ENCODE data around the gene SLCO3A1. TPM values are rescaled to one million over a fixed set of nuclear protein-coding genes. Genes with fewer than 3 reads are reported as not detected.

The SLCO3A1 gene
- total RNA-seq, 1 donor from 2014 or later = 0.90 TPM

DNA sequence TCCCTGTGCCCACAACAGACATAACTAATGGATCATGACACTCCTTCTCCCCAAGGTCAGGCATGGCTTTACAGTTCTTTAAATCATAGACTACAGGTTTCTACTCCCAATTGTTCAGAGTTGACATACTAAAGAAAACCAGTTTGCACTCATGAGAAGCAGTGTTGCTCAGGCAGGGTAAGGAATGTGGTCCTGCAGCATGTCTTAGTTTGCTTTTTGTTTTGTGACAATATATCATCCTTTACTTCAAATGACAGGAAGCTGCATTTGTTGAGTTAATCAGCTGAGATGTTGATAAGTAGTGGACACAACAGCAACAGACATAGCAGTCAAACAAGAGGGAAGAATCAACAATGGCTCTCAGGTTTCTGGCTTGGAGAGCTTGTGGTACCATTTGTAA lies 267.5 kb downstream of the SLCO3A1 start:
- no peak for DNase-seq (ENCODE audit: low read depth in 2 of 2)

GRCh38 chr15:92122259-92122658 lies 268.8 kb downstream of the SLCO3A1 start:
- DNase-seq (ENCODE audit: low read depth in 2 of 2) = no peak

- DNase-seq (ENCODE audit: low read depth in 2 of 2) = no peak
Measured at GRCh38 chr15:92123962-92124656, 270.6 kb downstream of the SLCO3A1 start.

- no peak for DNase-seq (ENCODE audit: low read depth in 2 of 2)
Measured at GRCh38 chr15:92124657-92125010, 271.1 kb downstream of the SLCO3A1 start.

DNA sequence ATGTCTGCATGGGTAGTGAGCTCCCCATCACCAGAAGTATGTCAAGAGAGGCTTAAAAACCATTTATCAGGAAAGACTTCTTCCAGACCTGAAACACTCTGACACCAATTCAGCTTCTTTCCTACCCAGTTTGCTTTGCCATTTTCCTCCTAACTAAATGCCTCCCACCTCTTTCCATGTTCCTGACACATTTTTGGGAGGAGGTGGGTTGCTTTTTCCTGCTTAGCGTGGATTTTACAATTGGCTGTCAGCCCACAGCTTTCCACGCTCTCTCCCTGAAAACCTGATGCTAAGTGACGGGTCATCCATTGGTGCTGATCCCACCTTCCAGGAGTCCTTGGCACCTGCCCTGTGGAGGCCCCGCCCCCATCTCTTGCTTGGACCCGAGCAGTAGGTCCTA lies 275.3 kb downstream of the SLCO3A1 start:
- no peak for DNase-seq (ENCODE audit: low read depth in 2 of 2)

GRCh38 chr15:92130244-92130643 lies 276.7 kb downstream of the SLCO3A1 start:
- no peak for DNase-seq (ENCODE audit: low read depth in 2 of 2)

DNA sequence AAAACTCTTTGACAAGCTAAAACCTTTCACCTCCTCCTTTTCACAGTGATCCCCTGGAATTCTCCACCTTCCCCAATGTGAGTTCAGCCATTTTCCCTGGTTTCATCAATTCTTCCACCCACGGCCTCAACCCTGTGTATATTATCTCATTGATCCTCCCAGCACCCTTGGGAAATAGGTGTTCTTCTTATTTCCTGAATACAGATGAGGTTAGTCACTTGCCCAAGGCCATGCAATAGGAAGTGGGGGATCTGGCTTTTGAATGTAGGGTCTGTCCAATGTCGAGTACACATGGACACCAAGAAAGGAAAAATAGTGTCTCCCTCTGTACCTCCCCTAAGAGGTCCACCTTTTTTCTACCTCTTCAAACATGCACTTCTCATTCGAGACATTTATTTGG lies 277.4 kb downstream of the SLCO3A1 start:
- DNase-seq (ENCODE audit: low read depth in 2 of 2) = no peak

DNA sequence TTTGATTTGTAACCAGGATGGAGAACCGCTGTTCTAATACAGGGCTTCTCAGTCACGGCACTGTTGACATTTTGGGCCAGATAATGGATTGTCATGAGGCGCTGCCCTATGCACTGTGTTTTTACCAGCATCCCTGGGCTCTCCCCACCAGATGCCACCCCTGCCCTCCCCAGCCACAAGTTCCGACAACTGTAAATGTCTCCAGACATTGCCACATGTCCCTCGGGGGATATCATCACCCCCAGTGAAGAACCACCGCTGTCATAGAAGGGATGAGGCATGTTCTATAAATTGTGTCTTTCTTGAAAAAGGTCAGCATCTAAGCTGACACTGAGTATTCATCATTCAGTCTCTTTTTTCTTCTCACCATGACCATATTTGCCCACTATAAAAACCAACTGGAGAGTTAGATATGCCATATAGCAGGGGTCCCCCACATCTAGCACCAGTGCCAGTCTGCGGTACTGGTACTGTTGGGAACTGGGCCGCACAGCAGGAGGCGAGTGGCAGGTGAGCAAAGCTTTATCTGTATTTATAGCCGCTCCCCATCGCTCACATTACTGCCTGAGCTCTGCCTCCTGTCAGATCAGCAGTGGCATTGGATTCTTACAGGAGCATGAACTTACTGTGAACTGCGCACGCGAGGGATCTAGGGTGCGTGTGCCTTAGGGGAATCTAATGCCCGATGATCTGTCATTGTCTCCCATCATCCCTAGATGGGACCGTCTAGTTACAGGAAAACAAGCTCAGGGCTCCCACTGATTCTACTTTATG lies 279.7 kb downstream of the SLCO3A1 start:
- no peak for DNase-seq (ENCODE audit: low read depth in 2 of 2)

- DNase-seq (ENCODE audit: low read depth in 2 of 2) = no peak
Measured at GRCh38 chr15:92140796-92141195, 287.3 kb downstream of the SLCO3A1 start.

GRCh38 chr15:92141607-92142006 lies 288.1 kb downstream of the SLCO3A1 start:
- DNase-seq (ENCODE audit: low read depth in 2 of 2) = no peak

- DNase-seq (ENCODE audit: low read depth in 2 of 2) = no peak
Measured at GRCh38 chr15:92142242-92143232, 289.0 kb downstream of the SLCO3A1 start.

DNA sequence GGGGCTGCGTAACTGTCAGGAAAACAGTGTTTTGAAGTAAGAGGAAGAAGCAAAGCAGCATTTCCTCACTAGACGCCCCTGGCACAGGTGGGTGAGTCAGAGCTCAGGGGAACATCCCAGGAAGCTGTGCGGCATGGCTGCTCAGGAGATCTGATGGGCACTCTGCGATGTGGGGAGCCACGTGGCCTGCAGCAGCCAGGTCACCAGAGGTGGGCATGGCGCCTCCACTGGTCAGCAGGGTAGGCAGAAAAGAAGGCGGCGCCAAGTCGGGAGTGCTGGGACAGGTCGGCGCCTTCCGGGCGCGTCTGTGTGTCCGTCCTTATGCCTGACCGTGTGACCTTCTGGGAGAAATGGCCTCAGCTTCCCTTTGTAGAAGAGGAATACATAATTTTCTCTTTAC lies 290.3 kb downstream of the SLCO3A1 start:
- DNase-seq (ENCODE audit: low read depth in 2 of 2) = no peak

GRCh38 chr15:92146511-92147150 lies 293.1 kb downstream of the SLCO3A1 start:
- no peak for DNase-seq (ENCODE audit: low read depth in 2 of 2)

DNA sequence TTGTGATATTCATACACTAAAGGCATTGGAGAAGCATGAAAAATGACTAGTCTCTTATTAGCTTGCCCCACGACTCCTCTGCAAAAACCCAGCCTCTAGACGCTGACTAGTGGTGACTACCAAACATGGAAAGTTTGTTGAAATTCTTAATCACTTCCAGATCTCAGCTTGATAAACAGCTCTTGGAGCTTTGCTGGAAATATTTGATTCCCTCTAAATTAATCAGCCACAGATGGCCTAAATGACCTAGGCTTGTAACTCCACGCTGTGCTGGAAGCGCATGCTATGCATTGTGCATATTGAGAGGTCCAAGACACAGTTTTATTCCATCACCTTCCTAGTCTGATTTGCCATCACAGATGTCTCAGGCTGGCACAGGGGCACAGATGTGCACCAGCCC lies 295.5 kb downstream of the SLCO3A1 start:
- no peak for DNase-seq (ENCODE audit: low read depth in 2 of 2)

DNA sequence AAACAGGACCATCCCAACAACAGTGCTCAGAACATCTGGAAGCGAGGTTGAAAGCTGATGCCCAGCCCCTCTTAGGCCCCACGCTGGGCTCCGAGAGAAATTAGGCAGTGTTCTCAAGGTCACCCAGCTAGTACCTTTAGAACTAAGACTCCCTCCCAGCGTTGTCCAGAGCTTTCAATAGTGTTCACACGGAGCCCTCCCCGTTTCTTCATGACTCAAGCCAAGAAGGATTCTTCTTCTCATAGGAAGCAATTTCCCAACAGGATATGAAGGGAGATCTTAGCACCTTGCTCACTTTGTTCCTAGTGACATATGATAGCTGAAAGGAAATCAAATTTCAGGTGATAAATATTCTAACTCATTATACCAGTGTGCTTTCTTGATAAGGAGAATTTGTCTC lies 296.0 kb downstream of the SLCO3A1 start:
- no peak for DNase-seq (ENCODE audit: low read depth in 2 of 2)

GRCh38 chr15:92151168-92151567 lies 297.7 kb downstream of the SLCO3A1 start:
- no peak for DNase-seq (ENCODE audit: low read depth in 2 of 2)

GRCh38 chr15:92151741-92152140 lies 298.2 kb downstream of the SLCO3A1 start:
- DNase-seq (ENCODE audit: low read depth in 2 of 2) = no peak

GRCh38 chr15:92152983-92153382 lies 299.5 kb downstream of the SLCO3A1 start:
- DNase-seq (ENCODE audit: low read depth in 2 of 2) = no peak

- no peak for DNase-seq (ENCODE audit: low read depth in 2 of 2)
Measured at GRCh38 chr15:92153620-92154019, 300.1 kb downstream of the SLCO3A1 start.

DNA sequence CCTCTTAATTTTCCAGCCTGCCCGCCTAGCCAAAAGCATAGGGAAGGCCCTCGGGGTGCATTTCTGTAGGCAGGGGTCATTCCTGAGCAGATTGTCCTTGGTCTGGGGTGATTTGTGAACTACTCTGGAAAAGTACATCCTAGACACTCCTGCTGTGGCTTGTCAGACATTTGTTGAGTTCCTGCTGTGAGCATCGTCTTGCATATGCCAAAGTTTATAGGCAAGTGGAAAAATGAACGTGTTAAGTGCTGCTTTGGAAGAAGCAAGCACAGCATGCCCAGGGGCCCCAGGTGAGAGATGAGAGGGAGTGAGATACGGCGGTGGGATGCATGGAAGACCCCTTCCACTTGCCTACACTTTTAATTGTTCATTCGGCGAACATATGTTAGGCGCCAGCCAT lies 302.4 kb downstream of the SLCO3A1 start:
- DNase-seq (ENCODE audit: low read depth in 2 of 2) = no peak

GRCh38 chr15:92157666-92158298 lies 304.3 kb downstream of the SLCO3A1 start:
- DNase-seq (ENCODE audit: low read depth in 2 of 2) = no peak
